WERI-Rb-1 (cell line): ENCODE data around the gene JAG2.

ENCODE experiments used
- DNase-seq: peaks from one replicate; pipeline ENCODE4 v3.0.0-alpha.2; 2020
- H3K27ac ChIP-seq: fragments of 250-450 bp; sonication (Bioruptor Pico); 2 replicates; pipeline ENCODE4 v1.5.1; 2020; ENCODE audit warnings: mild to moderate bottlenecking, moderate library complexity
- H3K27me3 ChIP-seq: fragments of 250-450 bp; sonication (Bioruptor Pico); 2 replicates; pipeline ENCODE4 v1.5.1; 2021; ENCODE audit warnings: mild to moderate bottlenecking, low read depth, moderate library complexity; ENCODE audit not compliant: insufficient read depth, severe bottlenecking
- H3K36me3 ChIP-seq: fragments of 250-450 bp; sonication (Bioruptor Pico); 2 replicates; pipeline ENCODE4 v1.5.1; 2020; ENCODE audit warnings: mild to moderate bottlenecking, moderate library complexity
- H3K4me3 ChIP-seq: 2 replicates; pipeline ENCODE4 v1.5.1; 2011; ENCODE audit warnings: low read depth, mild to moderate bottlenecking, control low read depth, low read length
- H3K9me3 ChIP-seq: fragments of 250-450 bp; sonication (Bioruptor Pico); 2 replicates; pipeline ENCODE4 v1.5.1; 2021; ENCODE audit warnings: mild to moderate bottlenecking, moderate library complexity; ENCODE audit not compliant: severe bottlenecking
- TF ChIP-seq, protein P1 (sequence below): IDR thresholded peaks from 2 replicates; pipeline ENCODE4 v1.5.1; 2011; ENCODE audit warnings: low read depth, mild to moderate bottlenecking, control low read depth, inconsistent platforms, low read length

JAG2 gene

GRCh38 chr14:105124823-105125222 is 43.8 kb downstream of the JAG2 start:
- Histone ChIP-seq H3K27me3 (no peaks in the 10 kb centered on the region), H3K27ac (no peak overlapping the region), H3K9me3 (peaks cover 18% of the 10 kb centered on the region), H3K36me3 (no peaks in the 10 kb centered on the region), H3K4me3 (no peak overlapping the region)
- no peak for DNase-seq
- TF ChIP-seq, protein P1, sequence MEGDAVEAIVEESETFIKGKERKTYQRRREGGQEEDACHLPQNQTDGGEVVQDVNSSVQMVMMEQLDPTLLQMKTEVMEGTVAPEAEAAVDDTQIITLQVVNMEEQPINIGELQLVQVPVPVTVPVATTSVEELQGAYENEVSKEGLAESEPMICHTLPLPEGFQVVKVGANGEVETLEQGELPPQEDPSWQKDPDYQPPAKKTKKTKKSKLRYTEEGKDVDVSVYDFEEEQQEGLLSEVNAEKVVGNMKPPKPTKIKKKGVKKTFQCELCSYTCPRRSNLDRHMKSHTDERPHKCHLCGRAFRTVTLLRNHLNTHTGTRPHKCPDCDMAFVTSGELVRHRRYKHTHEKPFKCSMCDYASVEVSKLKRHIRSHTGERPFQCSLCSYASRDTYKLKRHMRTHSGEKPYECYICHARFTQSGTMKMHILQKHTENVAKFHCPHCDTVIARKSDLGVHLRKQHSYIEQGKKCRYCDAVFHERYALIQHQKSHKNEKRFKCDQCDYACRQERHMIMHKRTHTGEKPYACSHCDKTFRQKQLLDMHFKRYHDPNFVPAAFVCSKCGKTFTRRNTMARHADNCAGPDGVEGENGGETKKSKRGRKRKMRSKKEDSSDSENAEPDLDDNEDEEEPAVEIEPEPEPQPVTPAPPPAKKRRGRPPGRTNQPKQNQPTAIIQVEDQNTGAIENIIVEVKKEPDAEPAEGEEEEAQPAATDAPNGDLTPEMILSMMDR = no peak

DNA sequence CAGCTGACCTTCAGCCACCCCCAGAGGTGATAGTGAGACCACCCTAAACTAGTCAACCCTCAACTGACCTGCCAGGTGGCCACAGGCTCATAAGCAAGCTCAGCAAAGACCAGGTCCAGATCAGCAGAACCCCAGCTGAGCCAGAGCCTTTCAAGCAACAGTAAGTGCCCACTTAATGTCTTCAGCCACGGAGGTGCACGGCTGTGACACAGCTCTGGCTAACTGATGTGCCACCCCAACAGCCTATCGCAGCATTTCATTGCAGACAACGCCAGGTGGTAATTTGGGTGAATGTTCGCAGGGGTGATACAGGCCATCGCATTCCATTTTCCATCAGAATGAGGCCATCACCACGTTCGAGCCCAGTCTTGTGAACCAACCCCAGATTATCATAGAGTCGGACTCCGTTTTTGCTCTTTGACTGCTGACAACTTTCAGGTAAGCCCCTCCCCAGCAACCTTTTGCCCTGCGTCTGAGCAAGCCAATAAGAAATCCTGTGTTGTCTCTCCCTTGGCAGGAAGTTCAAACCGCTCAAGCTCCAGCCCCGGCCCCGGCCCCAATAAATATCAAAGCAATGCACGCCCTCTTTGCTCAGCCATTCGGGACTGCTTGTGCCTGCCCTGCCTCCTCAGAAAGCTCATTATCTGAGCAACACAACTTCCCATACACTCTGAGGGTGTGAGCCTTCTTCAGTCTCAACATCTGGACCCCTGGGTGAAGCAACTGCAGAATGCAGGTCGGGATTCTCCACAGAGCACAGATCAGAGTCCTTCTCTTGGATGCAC is 44.4 kb downstream of the JAG2 start:
- H3K27me3 ChIP-seq = no peaks in the 10 kb centered on the region
- no peak overlapping the region for H3K27ac ChIP-seq
- no peaks in the 10 kb centered on the region for H3K36me3 ChIP-seq
- DNase-seq = no peak
- TF ChIP-seq, protein P1 = no peak
- H3K9me3 ChIP-seq = peaks cover 18% of the 10 kb centered on the region
- no peak overlapping the region for H3K4me3 ChIP-seq

GRCh38 chr14:105123064-105123665 is 45.4 kb downstream of the JAG2 start:
- peaks cover 18% of the 10 kb centered on the region for H3K9me3 ChIP-seq
- H3K4me3 ChIP-seq = no peak overlapping the region
- H3K36me3 ChIP-seq = no peaks in the 10 kb centered on the region
- H3K27me3 ChIP-seq = no peaks in the 10 kb centered on the region
- TF ChIP-seq, protein P1 = no peak
- H3K27ac ChIP-seq = no peak overlapping the region
- DNase-seq = no peak

DNA sequence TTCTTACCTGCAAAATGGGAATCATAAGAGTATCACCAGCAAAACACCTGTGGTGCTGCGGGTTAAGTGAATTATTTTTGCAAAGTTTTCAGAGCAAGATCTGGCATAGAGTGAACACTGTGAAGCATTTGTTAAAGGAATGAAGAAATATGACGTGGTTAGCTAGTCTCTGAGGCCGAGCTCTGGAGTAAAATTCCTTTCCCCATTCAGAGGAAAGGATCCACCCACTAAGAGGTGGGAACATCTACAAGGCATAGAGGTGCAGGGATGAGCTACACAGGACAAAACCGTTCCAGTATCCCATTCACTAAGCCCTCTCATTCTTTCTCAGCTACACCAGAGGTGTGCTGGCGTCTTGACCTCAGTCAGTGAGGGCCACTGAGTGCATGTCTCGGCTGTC is 48.5 kb downstream of the JAG2 start:
- no peak overlapping the region for H3K4me3 ChIP-seq
- H3K27ac ChIP-seq = no peak overlapping the region
- peaks cover 23% of the 10 kb centered on the region for H3K9me3 ChIP-seq

DNA sequence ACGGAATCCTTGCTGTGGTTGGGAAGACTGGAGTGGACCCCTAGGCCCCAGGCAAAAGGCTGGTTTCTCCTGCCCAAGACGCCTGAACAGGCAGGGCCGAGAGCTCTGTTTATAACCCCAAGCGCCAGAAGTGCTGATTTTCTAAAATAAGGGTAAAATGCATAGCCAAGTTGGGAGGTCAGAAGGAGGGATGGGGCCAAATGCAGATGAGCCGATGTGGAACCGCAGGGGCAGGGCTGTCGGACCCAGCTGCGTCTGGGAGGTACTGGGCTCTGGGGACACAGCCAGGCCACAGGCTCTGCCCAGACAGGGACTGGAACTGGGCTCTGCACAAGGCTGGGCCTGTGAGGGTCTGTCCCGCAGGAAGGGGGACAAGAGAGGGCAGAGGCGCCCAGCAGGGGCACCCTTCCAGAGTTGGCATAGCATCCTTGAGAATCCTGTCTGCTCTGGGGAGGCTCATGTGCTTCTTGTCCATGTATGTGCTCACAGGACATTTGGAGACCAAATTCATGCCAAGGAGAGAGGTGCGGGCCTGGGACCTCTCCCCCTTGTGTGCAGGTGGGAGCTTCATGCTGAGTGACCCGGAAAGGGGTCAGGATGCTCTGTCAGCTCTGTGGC is 49.1 kb downstream of the JAG2 start:
- Histone ChIP-seq H3K4me3 (no peak overlapping the region), H3K9me3 (peaks cover 23% of the 10 kb centered on the region), H3K36me3 (no peaks in the 10 kb centered on the region), H3K27me3 (no peaks in the 10 kb centered on the region), H3K27ac (no peak overlapping the region)
- TF ChIP-seq, protein P1 = no peak
- no peak for DNase-seq

More for the DNA sequence above, 48.5 kb downstream of the JAG2 start:
- no peaks in the 10 kb centered on the region for H3K36me3 ChIP-seq
- H3K27me3 ChIP-seq = no peaks in the 10 kb centered on the region
- TF ChIP-seq, protein P1 = no peak
- no peak for DNase-seq
